ENCODE data around the gene BAG5.
A peak's percentile ranks its signal among the peaks of the same experiment; 100 is the strongest.
"Not testable (repeated sequence)": the region's sequence is repeated elsewhere in the genome, so short reads cannot be mapped to it uniquely, and the experiment has no call there.

Gene BAG5

DNA sequence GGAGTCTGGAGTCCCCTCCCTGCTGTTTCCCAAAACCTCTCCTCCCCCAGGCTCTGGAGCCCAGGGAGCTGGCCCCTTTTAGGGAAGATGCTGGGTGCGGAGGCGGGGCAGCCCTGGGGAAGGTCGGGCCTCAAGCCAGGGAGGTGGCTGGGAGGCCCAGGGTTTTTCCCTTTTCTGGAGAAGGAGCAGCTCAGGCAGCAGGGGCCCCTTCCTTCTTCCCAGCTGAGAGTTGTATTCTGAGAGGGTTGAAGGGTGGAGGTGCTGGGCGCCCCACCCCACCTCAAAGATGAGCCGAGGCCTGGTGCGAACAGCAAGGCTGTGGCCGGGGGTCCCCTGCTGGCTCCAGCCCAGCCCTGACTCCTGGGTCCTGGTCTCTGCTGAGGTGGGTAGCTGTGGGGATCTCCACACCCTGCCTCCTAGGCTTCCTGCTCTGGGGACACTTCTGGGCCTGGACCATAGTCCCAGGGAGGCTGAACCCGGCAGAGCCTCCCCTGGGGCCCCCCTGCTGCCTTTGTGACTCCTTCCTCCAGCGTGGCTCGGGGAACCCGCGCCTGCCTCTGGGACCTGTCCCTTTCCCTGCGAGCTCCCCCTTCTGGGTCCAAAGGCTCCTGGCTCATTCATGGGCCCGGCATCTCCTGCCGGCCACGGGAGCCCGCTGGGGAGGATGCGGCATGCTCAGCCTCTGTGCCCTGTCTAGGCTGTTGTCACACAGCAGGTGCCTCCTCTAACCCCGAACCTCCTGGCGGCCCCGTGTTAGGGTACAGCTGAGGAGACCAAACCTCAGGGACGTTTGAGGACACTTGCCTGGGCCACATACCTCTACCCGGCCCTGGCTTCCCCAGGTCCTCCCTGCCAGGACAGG is 29.1 kb downstream of the BAG5 start:
- no peak for DNase-seq

DNA sequence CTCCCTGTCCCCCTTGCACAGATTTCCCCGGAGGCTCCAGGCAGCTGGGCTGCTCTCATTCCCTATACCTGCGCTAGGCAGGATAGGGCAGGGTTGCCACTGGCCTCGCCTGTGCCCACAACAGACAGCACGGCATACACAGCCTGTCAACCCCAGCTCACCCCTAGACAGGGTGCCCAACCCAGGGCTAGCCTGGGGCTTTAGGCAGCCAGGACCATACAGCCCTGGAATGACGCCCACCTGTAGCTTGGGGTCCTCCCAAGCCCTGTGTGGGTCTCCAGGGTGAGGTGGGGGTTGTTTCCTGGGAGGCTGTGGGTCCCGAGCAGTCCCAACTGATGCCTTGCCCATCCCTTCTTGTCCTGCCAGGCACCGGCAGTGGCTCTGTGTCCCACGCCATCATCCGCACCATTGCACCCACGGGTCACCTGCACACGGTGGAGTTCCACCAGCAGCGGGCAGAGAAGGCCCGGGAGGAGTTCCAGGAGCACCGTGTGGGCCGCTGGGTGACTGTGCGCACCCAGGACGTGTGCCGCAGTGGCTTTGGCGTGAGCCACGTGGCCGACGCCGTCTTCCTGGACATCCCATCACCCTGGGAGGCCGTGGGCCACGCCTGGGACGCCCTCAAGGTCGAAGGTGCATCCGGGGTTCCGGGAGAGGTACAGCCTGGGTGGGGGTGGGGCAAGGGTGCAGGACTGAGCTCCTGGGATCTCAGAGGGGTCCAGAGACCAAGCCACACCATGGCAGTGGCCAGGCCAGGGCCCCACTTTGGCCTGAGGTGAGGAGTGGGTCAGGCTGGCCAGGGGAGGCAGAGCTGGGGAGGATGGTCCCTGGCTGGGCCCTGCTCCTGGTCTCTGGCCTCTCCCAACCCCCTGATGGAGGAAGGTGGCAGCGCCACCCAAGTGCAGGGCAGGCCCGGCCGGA is 30.0 kb downstream of the BAG5 start:
- no peak for DNase-seq

DNA sequence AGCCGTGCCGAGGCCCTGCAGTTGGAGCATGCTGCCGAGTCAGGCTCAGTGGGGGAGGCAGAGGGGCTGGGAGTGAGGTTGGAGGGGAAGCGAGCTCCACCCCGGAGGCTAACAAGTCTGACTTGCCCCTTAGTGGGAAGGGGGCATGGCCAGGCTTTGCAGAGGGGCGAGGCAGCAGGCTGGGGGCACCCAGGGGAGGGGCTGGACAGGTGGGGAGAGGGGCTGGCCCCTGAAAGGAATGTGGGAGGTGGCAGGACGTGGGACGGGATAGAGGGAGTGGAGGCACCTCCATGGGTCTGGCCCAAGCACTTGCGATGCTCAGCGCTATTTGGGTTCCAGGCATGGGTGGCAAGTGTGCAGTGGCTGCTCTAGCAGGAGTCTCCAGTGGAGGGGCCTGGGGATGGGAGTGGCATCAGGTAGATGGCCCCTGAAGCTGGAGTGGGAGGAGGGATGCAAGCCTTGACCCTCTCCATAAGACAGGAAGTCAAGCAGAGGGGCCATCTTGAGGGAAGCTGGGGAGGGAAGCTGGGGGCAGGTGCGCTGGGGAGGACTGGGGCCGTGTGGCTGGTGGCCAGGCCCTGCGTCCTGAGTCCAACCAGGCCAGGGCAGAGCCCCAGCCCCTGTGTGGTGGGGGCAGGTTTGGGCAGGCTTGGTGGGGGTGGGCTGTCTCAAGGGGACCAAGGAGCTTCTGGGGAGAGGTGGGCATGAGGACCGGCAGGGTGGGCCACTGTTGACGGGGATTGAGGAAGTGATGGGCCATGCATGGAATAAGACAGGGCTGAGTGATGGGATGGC is 30.8 kb downstream of the BAG5 start:
- no peak for DNase-seq

DNA sequence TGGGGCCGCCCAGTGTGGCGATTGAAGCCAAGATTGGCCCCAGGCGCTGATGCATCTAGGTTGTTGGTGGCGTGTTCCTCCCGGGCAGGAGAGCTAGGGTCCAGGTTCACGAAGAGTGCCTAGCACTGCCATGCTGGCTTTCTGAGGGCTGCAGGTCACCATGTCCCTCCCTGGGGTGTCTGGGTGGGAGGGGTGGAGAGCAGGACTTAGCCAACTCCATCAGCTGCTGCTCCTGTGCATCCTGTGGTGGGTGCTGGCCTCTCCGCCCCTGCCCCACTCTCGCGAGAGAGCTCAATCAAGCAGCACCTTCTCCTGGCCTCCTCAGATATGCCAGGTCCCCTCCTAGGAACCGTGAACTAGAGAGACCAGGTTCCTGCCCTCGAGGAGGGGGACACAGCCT is 31.6 kb downstream of the BAG5 start:
- no peak for DNase-seq

DNA sequence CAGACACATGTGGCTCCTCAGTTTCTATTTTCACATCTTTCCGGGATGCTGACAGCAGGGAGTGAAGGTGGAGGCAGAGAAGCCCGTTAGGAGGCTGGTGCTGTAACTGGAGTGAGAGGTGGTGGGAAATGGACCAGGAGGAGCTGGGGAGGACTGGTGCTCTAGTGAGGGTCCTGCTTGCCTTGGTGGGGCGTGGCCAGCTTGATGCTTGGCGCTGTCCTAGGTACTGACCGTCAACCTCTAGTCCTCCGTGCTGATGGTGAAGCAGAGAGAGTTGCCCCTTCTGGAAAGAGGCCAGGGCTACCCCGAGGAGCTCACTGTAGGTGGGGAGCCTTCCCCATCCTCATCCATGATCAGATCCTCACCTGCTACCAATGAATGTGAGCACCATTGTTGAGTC is 32.1 kb downstream of the BAG5 start:
- no peak for DNase-seq

DNA sequence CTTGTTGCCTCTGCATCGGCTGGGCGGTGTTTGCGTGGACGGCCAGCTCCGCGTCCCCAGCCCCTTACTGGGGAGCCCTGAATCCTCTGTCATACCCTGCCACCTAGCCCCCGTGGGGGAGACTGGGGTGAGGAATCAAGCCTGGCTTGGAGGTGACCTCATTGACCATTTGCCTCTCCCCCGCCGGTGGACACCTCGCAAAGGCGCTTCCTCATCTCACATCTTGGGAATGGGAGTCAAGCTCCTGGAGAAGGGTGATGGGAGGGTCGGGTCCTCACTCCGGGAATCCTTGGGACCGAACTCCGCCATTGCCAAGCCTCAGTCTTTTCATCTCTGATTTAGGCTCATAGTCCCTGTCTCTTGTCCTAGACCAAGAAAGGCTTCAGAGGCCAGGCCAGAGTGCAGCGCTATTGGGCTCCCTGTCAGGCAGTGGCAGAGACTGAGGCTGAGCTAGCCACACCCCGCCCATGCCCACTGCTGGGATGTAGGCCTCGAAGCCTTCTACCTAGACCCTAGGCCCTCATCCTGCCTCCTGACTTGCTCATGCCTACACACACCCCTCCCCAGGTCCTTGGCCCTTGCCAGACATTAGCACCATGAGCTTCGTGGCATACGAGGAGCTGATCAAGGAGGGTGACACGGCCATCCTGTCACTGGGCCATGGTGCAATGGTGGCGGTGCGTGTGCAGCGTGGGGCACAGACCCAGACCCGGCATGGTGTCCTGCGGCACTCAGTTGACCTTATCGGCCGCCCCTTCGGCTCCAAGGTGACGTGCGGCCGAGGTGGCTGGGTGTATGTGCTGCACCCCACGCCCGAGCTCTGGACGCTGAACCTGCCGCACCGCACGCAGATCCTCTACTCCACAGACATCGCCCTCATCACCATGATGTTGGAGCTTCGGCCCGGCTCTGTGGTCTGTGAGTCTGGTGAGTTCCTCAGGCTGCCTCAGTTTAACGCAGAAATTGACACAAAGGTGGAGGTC is 32.8 kb downstream of the BAG5 start:
- DNase-seq: no peak

DNA sequence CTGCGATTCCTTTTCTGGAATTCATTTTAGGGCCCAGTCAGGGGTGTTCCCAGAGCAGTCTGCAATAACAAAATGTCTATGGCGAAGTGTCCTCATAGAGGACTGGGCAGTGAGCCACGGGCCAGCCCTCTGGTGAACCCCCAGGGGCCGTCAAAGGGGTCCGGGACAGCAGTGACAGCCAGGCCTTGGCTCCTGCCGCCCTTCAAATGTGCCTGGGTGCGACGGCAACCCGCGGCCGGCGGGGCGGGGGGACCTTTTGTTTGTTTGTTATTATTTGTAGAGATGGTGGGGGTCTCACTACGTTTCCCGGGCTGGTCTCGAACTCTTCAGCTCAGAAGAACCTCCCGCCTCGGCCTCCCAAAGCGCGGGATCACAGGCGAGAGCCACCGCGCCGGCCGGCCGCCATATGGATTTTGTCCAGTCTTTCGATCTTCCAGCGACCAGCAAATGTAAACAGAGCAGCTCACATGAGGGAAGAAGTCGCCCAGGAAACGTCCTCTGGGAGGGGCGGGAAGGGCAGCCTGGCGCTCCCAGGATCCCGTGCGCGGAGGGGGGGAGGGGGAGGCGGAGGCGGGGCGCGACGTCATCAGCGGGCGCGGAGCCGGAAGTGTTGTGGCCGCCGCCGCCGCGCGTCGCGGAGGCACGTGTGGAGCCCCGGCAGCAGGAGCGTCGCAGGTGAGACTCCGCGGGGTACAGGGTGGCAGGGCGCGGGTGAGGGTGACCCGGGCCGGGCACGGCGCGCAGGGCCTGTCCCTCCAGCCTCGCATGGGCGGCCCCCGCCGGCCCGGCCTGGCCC is 33.7 kb downstream of the BAG5 start, which contains the start of gene TRMT61A:
TRMT61A (plus strand) TSS at position 610 of the 796 bp plus-strand sequence. CDS start 783 bp downstream, outside the sequence.
- peak; percentile 94 for DNase-seq

DNA sequence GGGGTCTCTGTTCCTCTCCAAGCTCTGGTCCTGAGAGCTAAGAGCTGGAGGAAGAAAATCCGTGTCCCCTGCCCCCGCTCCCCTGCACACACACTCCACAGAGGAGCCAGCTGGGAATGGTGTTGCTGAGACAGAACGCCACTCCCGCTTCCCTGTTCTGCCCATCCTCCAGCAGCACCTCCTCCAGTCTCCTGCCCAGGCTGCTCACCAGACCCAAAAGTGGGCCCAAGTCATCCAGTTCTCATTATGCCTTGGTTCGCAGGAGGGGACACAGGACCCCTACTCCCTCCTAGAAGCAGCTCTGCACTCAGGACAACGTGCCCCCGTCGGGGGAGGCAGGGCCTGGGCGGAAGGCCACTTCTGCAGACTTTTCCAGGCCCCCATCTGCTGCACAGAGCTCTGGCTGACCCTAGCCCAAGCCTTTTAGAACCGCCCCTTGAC is 34.3 kb downstream of the BAG5 start:
- DNase-seq: no peak

DNA sequence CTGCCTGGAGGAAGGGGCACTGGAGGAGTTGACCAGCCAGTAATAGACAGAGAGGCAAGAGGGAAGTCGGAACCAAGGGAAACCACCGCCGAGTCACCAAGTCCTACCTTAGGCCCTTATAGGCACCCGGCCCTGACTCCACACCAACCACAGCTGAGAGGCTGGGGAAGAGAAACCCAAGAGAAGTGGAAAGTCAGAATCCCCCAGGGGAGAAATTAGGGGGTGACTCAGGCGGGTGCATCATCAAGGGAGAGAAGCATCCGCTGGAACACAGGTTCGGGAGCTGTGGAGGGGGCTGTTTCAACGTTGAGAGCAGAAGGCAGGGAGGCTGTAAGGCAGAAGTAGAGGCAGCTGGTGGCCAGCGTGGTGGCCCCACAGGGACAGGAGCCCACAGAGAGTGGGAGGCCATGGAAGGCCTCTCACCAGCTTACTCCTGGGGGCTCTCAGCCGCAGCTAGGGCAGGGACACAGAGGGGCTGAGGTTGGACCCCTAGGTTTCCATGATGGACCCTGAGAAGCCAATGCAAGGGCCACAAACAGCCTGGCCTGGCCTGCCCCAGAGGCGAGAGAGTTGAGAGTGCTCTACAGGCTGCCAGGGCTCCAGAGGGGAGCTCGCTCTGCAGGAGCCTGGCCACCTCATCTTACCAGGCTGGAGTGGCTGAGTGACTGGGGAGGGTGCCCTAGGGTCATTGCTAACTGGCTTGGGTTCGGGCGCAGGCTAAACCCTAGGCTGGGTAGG is 34.9 kb downstream of the BAG5 start:
- DNase-seq: no peak

DNA sequence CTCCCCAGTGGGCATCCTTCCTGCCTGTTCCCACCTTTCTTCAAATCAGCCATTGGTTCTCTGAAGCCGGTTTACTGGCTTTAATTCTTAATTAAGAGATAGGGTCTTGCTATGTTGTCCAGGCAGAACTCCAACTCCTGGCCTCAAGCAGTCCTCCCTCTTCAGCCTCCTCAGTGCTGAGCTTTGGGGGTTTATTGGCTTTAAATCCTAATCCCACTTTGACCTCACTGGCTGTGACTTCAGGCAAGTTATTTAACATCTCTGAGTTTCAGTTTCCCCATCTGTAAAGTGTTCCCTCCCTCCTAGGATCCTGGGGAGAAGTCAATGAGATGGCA is 35.6 kb downstream of the BAG5 start:
- DNase-seq: no peak

DNA sequence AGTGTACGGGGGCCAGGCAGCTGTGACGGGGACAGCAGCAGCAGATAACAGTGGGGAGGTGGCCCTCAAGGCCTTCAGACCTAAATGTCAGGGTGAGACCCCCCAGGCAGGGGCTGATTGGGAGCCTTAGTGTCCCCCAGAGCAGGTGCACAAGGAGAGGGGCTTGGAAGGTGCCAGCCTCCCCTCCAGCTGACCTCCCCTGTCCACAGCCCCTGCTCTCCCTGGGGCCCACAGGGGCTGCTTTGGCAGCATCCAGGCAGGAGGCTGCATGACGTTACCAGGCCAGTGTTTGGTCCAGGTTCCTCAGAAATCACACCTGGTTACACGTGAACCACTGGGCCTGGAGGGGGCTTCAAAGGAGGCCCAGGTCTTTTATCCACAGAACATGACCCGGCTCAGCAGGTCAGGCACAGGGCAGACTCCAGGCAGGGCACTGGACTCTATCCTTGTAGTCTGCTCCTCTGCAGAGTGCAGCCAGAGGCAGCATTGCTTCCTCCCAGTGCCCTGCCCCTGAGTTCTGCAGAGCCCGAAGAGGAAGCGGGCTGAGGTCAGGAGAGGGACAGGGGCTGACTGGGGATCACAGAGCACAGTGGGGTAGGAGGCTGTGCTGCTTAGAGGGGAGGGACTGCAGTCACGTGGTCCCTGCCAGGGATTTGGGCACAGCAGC is 36.1 kb downstream of the BAG5 start:
- no peak for DNase-seq

DNA sequence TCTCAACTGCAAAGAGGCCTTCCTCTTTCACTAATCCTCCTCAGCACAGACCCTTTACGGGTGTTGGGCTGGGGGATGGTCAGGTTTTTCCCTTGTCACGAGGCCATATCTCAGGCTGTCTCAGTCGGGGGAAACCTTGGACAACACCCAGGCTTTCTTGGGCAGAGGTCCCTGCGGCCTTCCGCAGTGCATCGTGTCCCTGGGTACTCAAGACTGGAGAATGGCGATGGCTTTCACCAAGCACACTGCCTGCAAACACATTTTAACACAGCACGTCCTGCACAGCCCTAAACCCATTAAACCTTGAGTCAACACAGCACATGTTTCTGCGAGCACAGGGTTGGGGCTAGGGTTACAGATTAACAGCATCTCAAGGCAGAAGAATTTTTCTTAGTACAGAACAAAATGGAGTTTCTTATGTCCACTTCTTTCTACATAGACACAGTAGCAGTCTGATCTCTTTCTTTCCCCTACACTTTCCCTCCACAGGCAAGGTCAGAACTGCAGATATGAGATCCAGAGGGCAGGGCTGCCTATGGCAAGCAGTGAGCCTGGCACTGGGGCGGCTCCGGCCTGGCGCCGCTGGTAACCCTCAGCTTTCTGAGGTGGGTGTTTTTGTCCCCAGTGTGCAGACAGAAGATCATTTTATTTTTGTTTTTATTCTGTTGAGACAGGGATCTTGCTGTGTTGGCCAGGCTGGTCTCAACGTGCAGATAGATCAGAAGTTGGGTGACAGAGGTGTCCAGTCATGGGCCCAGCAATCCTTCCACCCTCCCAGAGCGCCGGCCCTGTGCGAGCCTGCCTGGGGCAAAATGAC is 36.8 kb downstream of the BAG5 start:
- DNase-seq: not testable (repeated sequence)

DNA sequence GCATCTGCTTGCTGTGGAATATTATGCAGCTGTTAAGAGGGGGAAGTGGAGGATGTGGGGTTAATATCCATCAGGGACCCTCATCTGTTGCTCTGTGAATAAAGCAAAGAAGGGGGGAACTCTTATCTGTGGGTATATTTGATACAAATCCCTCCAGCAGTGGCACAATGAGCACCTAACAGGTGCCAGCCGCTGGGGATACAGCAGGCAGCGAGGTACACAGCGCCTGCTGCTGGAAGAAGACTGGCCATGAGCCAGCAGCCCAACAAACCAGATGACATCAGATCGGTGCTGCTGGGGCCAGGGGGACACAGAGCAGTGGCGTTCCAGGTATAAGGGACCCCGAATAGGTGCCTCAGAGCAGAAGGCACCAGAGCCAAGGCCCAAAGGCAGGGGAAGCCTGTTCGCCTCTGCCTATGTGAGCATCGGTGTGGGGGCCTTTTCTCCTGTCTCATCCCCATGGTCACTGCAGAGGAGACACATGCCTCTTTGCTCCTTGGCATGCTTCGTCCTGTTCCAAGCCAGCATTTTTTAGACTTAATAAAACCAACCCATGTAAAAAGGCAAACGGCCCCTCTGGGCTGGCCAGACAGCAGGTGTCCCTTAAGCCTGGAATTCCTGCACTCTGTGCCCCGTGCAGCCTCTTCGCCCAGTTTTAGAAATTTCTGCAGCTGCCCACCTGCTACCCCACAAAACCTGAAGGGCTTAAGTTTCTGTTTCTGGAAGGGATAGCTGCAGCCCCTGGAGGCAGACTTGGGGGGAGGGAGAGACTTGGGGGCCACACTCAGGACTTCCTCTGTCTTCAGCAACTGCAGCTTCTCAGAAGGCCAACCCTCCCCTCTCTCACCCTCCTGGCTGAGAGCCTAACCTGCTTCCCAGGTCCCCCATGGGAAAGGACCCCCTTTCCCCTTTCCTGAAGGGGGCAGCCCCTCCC is 38.2 kb downstream of the BAG5 start:
- DNase-seq: no peak

DNA sequence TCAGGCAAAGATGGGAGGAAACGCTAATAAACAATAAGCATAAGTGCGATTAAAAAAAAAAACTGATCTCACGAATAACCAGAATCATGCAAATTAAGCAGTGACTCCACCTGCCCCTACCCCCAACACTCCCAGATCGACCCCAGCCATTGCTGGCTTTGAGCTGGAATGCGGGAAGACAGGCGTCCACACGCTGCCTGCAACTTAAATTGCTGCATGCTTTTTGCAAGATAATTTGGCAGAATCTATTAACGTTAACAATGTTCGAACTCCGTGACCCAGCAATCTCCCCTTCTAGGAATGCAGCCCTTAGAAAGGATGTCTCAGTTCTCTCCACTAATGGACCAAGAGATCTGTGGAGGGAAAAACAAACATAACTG is 38.9 kb downstream of the BAG5 start:
- DNase-seq: no peak

DNA sequence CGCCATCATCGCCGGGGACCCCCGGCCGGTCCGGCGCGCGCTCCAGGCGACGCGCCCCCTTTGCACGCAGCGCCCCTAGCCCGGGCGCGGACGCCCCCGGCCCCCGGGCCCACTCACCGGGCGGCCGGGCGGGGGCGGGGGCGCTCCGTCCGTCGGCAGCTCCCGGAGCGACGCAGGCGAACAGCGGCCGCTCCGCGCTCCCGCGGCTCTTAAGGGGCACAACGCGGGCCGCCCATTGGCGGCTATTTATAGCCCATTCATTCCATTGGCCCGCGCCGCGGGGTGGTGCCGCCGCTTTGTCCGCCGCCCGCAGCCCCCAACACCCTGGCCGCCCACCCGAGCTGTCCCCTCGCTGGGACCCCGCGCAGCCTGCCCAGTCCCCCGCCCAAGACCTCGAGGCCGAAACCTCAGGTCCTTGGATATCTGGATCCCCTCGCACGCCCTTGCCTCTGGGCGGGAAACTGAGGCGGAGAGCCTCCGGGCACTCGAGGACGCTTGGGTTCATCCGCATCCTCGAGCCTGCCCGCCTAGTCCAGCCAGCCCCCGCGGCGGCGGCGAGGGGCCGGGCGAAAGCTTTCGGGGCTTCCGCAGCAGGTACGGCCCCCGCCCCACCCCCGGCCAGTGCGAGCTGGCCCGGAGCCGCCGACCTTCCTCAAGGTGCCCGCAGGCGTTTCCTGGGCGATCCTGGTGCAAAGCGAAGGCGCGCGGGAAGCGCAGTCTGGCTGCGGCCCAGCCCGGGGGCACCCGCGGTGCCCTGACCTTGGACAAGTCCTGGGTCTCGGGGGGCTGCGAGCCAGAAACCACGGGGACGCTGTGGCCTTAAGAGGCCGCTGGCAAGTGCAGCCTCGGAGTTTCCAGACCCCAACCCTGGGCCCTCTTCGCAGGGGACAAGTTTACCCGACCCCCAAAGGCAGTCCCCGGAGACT is 39.5 kb downstream of the BAG5 start, which contains the start of gene CKB:
CKB (minus strand) TSS at position 182 of the 926 bp plus-strand sequence. CDS start 337 bp downstream, outside the sequence.
- DNase-seq: no peak

DNA sequence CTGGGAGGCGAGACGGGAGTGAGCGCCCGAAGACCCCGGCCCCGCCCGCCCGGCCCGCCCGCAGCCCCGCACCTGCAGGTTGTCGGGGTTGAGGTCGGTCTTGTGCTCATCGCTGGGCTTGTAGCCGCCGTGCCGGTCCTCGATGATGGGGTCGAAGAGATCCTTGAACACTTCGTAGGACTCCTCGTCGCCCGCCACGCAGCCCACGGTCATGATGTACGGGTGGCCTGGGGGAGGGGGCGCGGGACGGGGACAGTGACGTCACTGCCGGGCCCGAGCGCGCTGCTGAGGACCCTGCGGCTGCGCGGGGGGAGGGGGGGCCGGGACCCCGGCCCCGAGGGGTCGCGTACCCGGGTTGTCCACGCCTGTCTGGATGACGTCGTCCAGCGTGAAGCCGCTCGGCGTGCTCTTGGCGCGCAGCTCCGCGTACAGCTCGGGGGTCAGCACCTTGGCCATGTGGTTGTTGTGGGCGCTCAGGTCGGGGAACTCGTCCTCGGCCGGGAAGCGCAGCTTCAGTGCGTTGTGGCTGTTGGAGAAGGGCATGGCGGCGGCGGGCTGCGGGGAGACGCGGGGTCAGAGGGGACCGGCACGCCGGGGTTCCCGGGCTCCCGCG is 40.4 kb downstream of the BAG5 start:
- no peak for DNase-seq

Data from HCEC 1CT (cell line).